Dermis lymphatic vessel endothelial cell (primary cell): ENCODE results near the gene FETUB. TPM values are rescaled to one million over a fixed set of nuclear protein-coding genes. Genes with fewer than 3 reads are reported as not detected.

Experiments
- total RNA-seq: library from RNA; depleted of rRNA; stranded (reverse); fragments of >200 nt; gene quantifications from 2 replicates; pipeline ENCODE4 v1.2.1, GENCODE V29; 2014

The FETUB gene
- not detected in 2 replicates for total RNA-seq

GRCh38 chr3:186639778-186640472 lies at the start of gene FETUB:
Gene FETUB, plus strand, starts transcription at chr3:186640399. Its CDS starts 62 bp downstream, at chr3:186640461.

GRCh38 chr3:186612721-186613636 lies 27.2 kb upstream of the FETUB start, which contains the start of gene AHSG:
Gene AHSG, plus strand, starts transcription at chr3:186613060. Its CDS starts 82 bp downstream, at chr3:186613142.

GRCh38 chr3:186665625-186666188 lies 25.5 kb downstream of the FETUB start, which contains the start of gene HRG:
Gene HRG, plus strand, starts transcription at chr3:186666014. Its CDS starts 18 bp downstream, at chr3:186666032.

Other genes with a start within 250 kb of the FETUB start
- gene CRYGS, start 96.0 kb upstream of the FETUB start, total RNA-seq, result 0.98 and 1.1 TPM in 2 replicates
- gene TBCCD1, start 73.1 kb upstream of the FETUB start, total RNA-seq, result 15.9 and 19.3 TPM in 2 replicates
- 51.0 and 59.7 TPM in 2 replicates for gene DNAJB11, start 69.7 kb upstream of the FETUB start, total RNA-seq
- 0.09 TPM in 1 of 2 replicates, not detected in the other for gene AHSG, start 27.3 kb upstream of the FETUB start, total RNA-seq
- gene HRG, start 25.6 kb downstream of the FETUB start, total RNA-seq, result not detected in 2 replicates
- not detected in 2 replicates for gene KNG1, start 77.0 kb downstream of the FETUB start, total RNA-seq
- gene EIF4A2, start 143.2 kb downstream of the FETUB start, total RNA-seq, result 452 and 554 TPM in 2 replicates
- 7.9 and 9.6 TPM in 2 replicates for gene RFC4, start 166.1 kb downstream of the FETUB start, total RNA-seq
- not detected in 2 replicates for gene ADIPOQ, start 202.3 kb downstream of the FETUB start, total RNA-seq